HFF-Myc (cell line): ENCODE results near the gene RXRB.

Source experiments
- DNase-seq: peaks from one replicate; pipeline ENCODE4 v3.0.0-alpha.2; 2011; ENCODE audit warnings: low read depth; ENCODE audit errors: extremely low read depth
- H3K4me3 ChIP-seq: replicated peaks from 2 replicates; pipeline ENCODE4 v1.5.1; 2011; ENCODE audit warnings: low read depth, mild to moderate bottlenecking, control low read depth, low read length
- TF ChIP-seq, protein P1 (sequence below): IDR thresholded peaks from 2 replicates; pipeline ENCODE4 v1.5.1; 2012; ENCODE audit warnings: mild to moderate bottlenecking, low read depth, low read length, control low read depth; ENCODE audit errors: missing control alignments

The RXRB gene

DNA sequence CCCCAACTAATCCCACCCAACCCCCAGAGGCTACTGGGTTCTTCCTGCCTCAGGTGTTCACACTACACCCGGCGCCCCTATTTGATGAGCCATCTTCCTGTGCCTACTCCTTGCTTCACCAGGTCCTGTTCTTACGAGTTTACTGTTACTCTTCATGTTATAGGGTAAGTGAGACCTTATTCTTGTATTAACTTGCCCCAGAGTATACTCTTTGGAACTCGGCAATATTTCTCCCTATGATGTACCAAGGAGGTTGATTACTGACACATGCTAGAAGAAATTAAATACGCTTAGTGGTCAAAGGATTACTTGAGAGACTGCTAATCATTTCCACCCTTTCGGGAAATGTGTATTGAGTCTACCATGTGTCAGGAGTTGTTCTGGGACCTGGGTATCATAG lies 16.8 kb upstream of the RXRB start:
- DNase-seq: no peak
- TF ChIP-seq, protein P1, sequence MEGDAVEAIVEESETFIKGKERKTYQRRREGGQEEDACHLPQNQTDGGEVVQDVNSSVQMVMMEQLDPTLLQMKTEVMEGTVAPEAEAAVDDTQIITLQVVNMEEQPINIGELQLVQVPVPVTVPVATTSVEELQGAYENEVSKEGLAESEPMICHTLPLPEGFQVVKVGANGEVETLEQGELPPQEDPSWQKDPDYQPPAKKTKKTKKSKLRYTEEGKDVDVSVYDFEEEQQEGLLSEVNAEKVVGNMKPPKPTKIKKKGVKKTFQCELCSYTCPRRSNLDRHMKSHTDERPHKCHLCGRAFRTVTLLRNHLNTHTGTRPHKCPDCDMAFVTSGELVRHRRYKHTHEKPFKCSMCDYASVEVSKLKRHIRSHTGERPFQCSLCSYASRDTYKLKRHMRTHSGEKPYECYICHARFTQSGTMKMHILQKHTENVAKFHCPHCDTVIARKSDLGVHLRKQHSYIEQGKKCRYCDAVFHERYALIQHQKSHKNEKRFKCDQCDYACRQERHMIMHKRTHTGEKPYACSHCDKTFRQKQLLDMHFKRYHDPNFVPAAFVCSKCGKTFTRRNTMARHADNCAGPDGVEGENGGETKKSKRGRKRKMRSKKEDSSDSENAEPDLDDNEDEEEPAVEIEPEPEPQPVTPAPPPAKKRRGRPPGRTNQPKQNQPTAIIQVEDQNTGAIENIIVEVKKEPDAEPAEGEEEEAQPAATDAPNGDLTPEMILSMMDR: no peak
- no peak overlapping the region for H3K4me3 ChIP-seq

DNA sequence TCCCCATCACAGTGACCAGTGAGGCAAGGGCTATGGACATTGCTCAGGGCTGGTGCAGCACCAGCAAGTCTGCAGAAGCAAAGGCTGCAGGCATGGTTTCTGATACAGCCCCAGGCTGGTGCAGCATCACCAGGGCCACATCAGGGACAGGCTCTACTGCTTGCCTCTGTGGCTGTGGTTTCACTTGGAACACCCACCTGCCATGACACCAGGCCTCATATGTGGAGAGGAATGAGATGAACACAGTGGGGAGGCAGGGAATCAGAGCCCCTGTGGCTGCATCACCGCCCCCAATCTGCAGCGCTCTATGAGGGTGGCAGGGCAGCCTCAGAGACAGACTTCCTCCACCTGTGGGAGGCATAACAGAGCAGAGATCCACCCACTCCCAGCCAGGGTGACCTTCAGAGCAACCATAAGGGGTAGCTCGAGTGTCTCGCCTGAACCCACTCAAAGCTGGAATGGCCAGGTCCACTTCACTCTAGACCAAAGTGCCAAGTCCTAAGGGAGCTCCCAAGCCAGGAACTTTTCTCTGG lies 15.7 kb upstream of the RXRB start:
- DNase-seq: no peak
- H3K4me3 ChIP-seq: no peak overlapping the region
- TF ChIP-seq, protein P1: no peak

DNA sequence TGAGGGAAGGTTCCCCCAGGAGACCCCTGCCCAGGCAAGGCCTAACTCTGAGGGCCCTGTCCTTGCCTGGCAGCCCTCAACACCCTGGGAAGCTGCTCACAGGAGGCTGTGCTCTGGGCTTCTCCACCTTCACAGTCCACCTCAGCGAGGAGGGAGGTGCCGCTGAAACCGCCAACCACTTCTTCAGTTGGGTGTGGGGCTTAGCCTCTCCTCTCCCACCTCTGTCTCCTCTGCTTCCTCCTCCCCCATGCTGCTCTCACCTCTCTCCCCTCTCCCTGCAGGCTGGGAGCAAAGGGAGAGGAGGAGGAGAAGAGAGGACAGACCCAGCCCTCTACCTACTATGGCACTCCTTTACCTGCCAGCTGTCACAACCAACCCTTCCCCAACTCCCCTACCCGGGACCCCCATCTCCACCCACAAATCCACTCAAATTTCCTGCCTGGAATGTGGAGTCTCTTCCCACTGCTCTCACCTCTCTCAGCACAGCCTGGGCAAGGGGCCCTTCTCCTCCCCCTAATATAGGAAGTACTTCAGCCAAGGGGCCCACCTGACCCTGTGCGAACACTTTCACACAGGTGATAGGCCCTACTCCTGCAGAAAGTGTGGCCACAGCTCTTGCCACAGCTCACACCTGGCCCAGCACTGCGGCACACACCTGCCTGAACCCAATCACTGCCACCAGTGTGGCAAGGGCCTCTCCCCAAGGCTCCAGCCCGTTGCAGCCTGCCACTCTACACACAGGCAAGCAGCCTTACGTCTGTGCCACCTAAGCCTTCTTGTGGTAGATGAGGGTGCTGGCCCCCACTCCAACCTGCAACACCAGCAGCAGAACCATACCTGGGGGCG lies 15.0 kb upstream of the RXRB start:
- no peak for DNase-seq
- TF ChIP-seq, protein P1: no peak
- H3K4me3 ChIP-seq: no peak overlapping the region

DNA sequence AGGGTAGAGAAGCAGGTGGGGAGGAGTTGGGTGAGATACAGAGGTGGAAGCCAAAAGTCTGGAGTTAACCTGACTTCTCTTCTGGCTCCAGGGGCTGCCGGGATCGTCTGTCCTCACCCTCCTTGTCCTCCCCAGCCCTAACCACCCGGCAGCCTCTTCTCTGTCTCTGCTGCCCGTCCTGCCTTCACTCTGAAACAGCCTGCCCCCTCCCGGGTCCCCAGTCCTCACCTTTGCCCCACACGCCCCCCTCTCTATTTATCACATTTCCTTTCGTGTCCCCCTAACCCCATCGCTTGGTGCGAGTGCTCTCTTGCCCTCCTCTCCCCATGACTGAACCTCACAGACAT lies 13.5 kb upstream of the RXRB start:
- H3K4me3 ChIP-seq: peak overlapping the region; percentile 44; the same call in 1 of the 2 replicates
- DNase-seq: no peak
- TF ChIP-seq, protein P1: no peak

DNA sequence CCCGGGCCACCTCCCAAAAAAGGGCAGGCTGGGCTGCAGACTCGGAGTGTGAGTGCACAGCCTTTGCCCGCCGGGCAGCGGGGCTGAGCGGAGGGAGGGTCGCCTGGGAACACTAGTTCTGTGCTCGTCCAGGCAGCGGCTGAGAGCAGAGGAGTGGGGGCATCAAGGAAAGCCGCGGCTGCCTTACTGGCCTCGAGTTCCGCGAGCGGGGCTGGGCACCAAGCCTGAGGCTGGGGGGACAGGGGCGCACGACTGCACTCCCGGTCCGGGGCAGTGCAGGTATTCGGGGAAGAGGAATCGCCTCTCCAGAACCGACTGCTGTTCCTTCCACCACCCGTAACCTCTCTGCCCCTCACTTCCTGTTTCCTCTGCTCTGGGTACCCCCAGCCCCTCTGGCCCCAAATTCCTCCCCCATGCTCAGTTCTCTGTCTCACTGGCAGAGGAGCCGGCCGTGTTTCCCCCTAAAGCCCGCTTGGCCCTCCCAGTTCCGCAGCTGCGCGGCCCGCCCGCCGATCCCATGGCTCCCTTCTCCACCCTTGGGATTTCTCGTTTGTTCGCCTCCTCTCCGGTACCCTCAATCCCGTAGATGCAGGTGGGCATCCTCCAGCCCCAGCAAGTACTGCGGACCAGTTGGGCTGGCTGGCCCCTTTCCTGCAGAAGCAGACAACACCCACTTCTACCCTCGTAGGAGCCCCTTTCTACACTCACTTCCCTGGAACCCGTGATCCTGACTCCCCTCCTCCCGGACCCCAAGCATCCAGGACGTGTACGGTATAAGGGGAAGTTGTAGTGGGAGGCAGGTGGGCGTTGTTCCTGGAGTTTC lies 12.9 kb upstream of the RXRB start:
- TF ChIP-seq, protein P1: no peak
- H3K4me3 ChIP-seq: peak overlapping the region; percentile 44
- no peak for DNase-seq

DNA sequence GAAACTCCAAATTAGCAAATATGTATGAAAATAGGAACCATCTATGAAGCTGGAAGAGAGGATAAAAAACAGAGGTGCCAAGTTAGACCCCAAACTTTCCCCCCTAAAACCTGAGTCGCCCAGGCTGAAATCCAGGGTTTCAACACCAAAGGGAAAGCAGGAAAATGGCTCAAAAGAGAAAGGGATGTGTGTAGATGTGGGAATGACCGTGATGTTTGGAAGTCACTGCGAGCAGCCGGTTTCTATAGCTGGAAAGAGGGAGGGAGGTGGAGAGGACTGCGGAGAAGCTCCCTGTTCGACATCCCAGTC lies 12.3 kb upstream of the RXRB start:
- H3K4me3 ChIP-seq: peak overlapping the region; percentile 44
- TF ChIP-seq, protein P1: no peak
- DNase-seq: no peak
